Fibroblast of skin of left quadriceps (primary cell): ENCODE results near the gene TRDN.
"Not testable (repeated sequence)": the region's sequence is repeated elsewhere in the genome, so short reads cannot be mapped to it uniquely, and the experiment has no call there.

Experiments
- DNase-seq, 2 experiments: peaks; one replicate each; pipeline ENCODE4 v3.0.0-alpha.2; 2013; ENCODE audit warnings: low read depth in 2 of 2

TRDN gene

GRCh38 chr6:123562264-123562663 lies 74.5 kb downstream of the TRDN start:
- DNase-seq, result no peak

- not testable (repeated sequence) for DNase-seq
These were observed 76.9 kb downstream of the TRDN start for GRCh38 chr6:123559816-123560215.

- not testable (repeated sequence) for DNase-seq
These were observed 79.3 kb downstream of the TRDN start for GRCh38 chr6:123557474-123557873.

- no peak for DNase-seq
These were observed 84.6 kb downstream of the TRDN start for GRCh38 chr6:123551939-123552707.

- no peak for DNase-seq
These were observed 86.6 kb downstream of the TRDN start for GRCh38 chr6:123550052-123550617.

GRCh38 chr6:123549476-123549875 lies 87.3 kb downstream of the TRDN start:
- no peak for DNase-seq

- no peak for DNase-seq
These were observed 89.4 kb downstream of the TRDN start for GRCh38 chr6:123547216-123547978.

- DNase-seq, result no peak
These were observed 90.2 kb downstream of the TRDN start for GRCh38 chr6:123546537-123546936.

GRCh38 chr6:123541462-123541861 lies 95.3 kb downstream of the TRDN start:
- DNase-seq, result no peak

GRCh38 chr6:123533862-123534648 lies 102.7 kb downstream of the TRDN start:
- no peak for DNase-seq

- DNase-seq, result no peak
These were observed 106.9 kb downstream of the TRDN start for GRCh38 chr6:123529843-123530242.

GRCh38 chr6:123529058-123529457 lies 107.7 kb downstream of the TRDN start:
- DNase-seq, result no peak

- DNase-seq, result peak in 1 of 2 experiments; percentile 2
These were observed 109.3 kb downstream of the TRDN start for GRCh38 chr6:123527406-123527805.

GRCh38 chr6:123526128-123526527 lies 110.6 kb downstream of the TRDN start:
- DNase-seq, result no peak

- no peak for DNase-seq
These were observed 112.0 kb downstream of the TRDN start for GRCh38 chr6:123524781-123525180.

- no peak for DNase-seq
These were observed 116.5 kb downstream of the TRDN start for GRCh38 chr6:123520217-123520616.

- no peak for DNase-seq
These were observed 117.6 kb downstream of the TRDN start for GRCh38 chr6:123519189-123519505.

- DNase-seq, result no peak
These were observed 118.1 kb downstream of the TRDN start for GRCh38 chr6:123518441-123519188.

GRCh38 chr6:123515715-123516114 lies 121.0 kb downstream of the TRDN start:
- DNase-seq, result peak in 1 of 2 experiments; percentile 2

GRCh38 chr6:123509112-123509511 lies 127.6 kb downstream of the TRDN start:
- DNase-seq, result no peak

GRCh38 chr6:123508290-123508689 lies 128.5 kb downstream of the TRDN start:
- no peak for DNase-seq
